ENCODE measurements around the gene SGSH.

DNA sequence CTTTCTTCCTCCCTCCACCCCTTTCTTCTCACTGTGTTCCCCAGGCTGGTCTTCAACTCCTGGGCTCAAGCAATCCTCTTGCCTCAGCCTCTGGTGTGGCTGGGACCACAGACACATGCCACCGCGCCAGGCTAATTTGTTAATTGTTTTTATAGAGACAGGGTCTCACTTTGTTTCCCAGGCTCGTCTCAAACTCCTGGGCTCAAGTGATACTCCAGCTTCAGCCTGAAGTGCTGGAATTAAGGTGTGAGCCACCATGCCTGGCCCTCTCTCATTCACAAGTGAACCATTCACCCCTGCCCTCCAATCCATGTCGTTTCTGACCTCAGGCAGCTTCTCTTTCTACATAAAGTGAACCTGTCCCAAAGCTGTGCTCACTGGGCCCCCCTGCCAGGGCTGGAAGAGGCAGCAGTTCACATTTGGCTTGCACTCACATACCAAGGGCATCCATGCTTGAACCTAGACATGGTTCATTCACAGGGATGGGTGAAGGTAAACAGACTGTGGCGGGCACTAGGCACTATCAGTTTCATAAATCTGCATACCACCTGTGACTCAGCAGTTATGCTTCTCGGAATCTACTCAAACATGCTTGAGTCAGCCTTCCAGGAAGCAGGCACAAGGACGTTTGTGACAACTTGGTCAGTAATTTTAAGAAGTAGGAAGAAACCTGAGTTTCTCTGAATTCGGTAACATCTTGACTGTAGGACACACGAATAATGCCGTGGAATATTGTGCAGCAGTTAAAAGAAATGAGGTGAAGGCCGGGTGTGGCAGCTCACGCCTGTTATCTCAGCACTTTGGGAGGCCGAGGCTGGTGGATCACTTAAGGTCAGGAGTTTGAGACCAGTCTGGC lies 34.5 kb upstream of the SGSH start:
- TF ChIP-seq, protein P1, sequence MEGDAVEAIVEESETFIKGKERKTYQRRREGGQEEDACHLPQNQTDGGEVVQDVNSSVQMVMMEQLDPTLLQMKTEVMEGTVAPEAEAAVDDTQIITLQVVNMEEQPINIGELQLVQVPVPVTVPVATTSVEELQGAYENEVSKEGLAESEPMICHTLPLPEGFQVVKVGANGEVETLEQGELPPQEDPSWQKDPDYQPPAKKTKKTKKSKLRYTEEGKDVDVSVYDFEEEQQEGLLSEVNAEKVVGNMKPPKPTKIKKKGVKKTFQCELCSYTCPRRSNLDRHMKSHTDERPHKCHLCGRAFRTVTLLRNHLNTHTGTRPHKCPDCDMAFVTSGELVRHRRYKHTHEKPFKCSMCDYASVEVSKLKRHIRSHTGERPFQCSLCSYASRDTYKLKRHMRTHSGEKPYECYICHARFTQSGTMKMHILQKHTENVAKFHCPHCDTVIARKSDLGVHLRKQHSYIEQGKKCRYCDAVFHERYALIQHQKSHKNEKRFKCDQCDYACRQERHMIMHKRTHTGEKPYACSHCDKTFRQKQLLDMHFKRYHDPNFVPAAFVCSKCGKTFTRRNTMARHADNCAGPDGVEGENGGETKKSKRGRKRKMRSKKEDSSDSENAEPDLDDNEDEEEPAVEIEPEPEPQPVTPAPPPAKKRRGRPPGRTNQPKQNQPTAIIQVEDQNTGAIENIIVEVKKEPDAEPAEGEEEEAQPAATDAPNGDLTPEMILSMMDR (IDR thresholded peaks at IDR 0.05) = no peak
- TF ChIP-seq EZH2 (IDR thresholded peaks at IDR 0.05) = no peak

Measured in neural progenitor cell (in vitro differentiated cells).